DND-41 (cell line): ENCODE measurements around the gene MAPKBP1.

Source experiments
- CTCF ChIP-seq: IDR thresholded peaks from 2 replicates; pipeline ENCODE4 v1.5.1; 2012; ENCODE audit warnings: borderline replicate concordance, low read length, moderate library complexity, mild to moderate bottlenecking; ENCODE audit not compliant: poor library complexity, severe bottlenecking; ENCODE audit errors: extremely low read depth
- EZH2 ChIP-seq: IDR thresholded peaks from 3 replicates; pipeline ENCODE4 v1.6.1; 2012; ENCODE audit warnings: borderline replicate concordance, low read depth, mild to moderate bottlenecking, moderate library complexity, low read length, inconsistent platforms; ENCODE audit not compliant: severe bottlenecking

- no peak for TF ChIP-seq CTCF
- no peak for TF ChIP-seq EZH2
Measured at GRCh38 chr15:41850482-41851166, 76.3 kb downstream of the MAPKBP1 start.
